Psoas muscle (tissue), 8 donors: ENCODE measurements around the gene VWA2. TPM values are rescaled to one million over a fixed set of nuclear protein-coding genes. Genes with fewer than 3 reads are reported as not detected.
A peak's percentile ranks its signal among the peaks of the same experiment; 100 is the strongest.

Source experiments
- ATAC-seq, 4 donors: fragments of 200-7000 bp; cut with Tn5 transposase; one replicate each; pipeline ENCODE4 v1.9.1; 2020; ENCODE audit warnings: moderate library complexity in 3 of 4, mild to moderate bottlenecking in 2 of 4
- DNase-seq, 2 donors: peaks; one replicate each; pipeline ENCODE4 v3.0.0-alpha.2; 2020
- H3K27ac ChIP-seq: fragments of 200-600 bp; one replicate; pipeline ENCODE4 v1.8.0; 2022
- H3K27me3 ChIP-seq, 3 donors: fragments of 200-600 bp in 1 of 3; one replicate each; pipeline versions ENCODE4 v1.6.1 to v1.8.0; 2013 to 2022; ENCODE audit warnings: low read length in 2 of 3, mild to moderate bottlenecking in 2 of 3, moderate library complexity in 1 of 3; ENCODE audit not compliant: insufficient read depth in 3 of 3
- H3K36me3 ChIP-seq, 2 donors: fragments of 200-600 bp in 1 of 2; one replicate each; pipeline versions ENCODE4 v1.6.1 to v1.8.0; 2013 to 2022; ENCODE audit warnings: low read depth in 1 of 2, mild to moderate bottlenecking in 1 of 2, moderate library complexity in 1 of 2; ENCODE audit not compliant: insufficient read depth in 1 of 2
- H3K4me1 ChIP-seq: fragments of 200-600 bp; one replicate; pipeline ENCODE4 v1.8.0; 2022
- H3K4me3 ChIP-seq: fragments of 200-600 bp; one replicate; pipeline ENCODE4 v1.8.0; 2022; ENCODE audit warnings: mild to moderate bottlenecking
- H3K9me3 ChIP-seq: fragments of 200-600 bp; one replicate; pipeline ENCODE4 v1.8.0; 2022
- CTCF ChIP-seq: fragments of 200-600 bp; IDR thresholded peaks from one replicate; pipeline ENCODE4 v1.8.0; 2022; ENCODE audit warnings: antibody characterized with exemption
- WGBS, 3 donors: extraction: QIAGEN DNeasy Blood & Tissue Kit; methylation state at CpG; one replicate each; pipeline versions ENCODE4 v1.1.6 to v1.1.7; 2013; 5-methylcytosine and 5-hydroxymethylcytosine counted together
- intact Hi-C, 2 donors: fragments of 100-400 bp; cut with DNase I; formaldehyde crosslinking; loops; one replicate each; pipeline versions ENCODE4 v1.11.0 to v1.14.2; 2022
- polyA plus RNA-seq, 3 donors: library from polyadenylated mRNA; stranded (reverse); fragments of 200-250 nt; gene quantifications; one replicate each; pipeline ENCODE4 v1.2.3, GENCODE V29; 2013
- total RNA-seq, 4 donors: library from RNA; stranded (reverse); fragmentation: NEBNext Ultra II Directional in 2 of 4; extraction: Animal tissue kit (Norgen Biotek cat#: 25700) in 2 of 4; gene quantifications; one replicate each; pipeline versions ENCODE4 v1.2.1 to v1.2.4, GENCODE V29; 2021 to 2023
- donor health status: healthy with polysubstance abuse.
- donor health status: DM: no; HTN: no; CAD: no; lungs with moderate emphysema.
- donor health status: Bipolar disorder and iron deficiency.
- donor health status: healthy.
- donor health status: DM: yes; HTN: yes; CAD: no.
- donor health status: DM: no; HTN: no; CAD: no.
- donor health status: DM: no; HTN: no; CAD: no.
- donor health status: DM: yes; HTN: yes; CAD: no.

The VWA2 gene
- total and polyA plus RNA-seq, 7 donors = not detected

DNA sequence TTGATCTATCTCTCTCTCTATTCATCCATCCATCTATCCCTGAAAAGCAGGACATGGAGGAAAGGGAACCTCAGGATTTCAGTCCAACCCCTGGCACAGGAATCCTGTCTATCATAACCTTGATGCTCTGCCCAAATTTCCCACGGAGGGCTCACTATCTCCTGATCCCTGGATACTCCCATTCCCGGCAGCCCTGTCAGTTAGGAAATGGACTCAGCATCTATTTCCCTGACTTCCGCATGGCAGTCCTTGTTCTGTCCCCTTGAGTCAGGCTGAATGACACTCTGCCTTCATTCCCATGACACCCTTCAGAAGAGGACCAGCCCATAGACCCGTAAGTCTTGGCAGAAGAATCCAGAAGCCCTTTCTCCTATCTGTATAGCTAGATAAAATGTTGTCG, 77.7 kb downstream of the VWA2 start:
- TF ChIP-seq CTCF = no peak
- Histone ChIP-seq H3K4me1 (no peaks in the 10 kb centered on the region), H3K36me3 (no peaks in the 10 kb centered on the region), H3K9me3 (no peaks in the 10 kb centered on the region), H3K4me3 (no peak overlapping the region), H3K27me3 (no peaks in the 10 kb centered on the region), H3K27ac (no peak overlapping the region)
- DNase-seq = no peak
- no peak for ATAC-seq
- 68 to 80% (median 71%) methylated on average over 5 of the region's 5 CpGs for WGBS, 3 donors
- intact Hi-C loops = no loop called here

GRCh38 chr10:114319406-114320248, 80.6 kb downstream of the VWA2 start:
- intact Hi-C loops = no loop called here
- 91% methylated on average over 18 of the region's 18 CpGs for WGBS, 3 donors
- Histone ChIP-seq H3K36me3 (no peaks in the 10 kb centered on the region), H3K4me3 (no peak overlapping the region), H3K27ac (no peak overlapping the region), H3K27me3 (no peaks in the 10 kb centered on the region), H3K9me3 (no peaks in the 10 kb centered on the region), H3K4me1 (no peaks in the 10 kb centered on the region)
- DNase-seq = no peak
- no peak for TF ChIP-seq CTCF
- no peak for ATAC-seq

GRCh38 chr10:114320249-114321116, 81.4 kb downstream of the VWA2 start:
- peak in 1 of 4 donors; percentile 35 for ATAC-seq

DNA sequence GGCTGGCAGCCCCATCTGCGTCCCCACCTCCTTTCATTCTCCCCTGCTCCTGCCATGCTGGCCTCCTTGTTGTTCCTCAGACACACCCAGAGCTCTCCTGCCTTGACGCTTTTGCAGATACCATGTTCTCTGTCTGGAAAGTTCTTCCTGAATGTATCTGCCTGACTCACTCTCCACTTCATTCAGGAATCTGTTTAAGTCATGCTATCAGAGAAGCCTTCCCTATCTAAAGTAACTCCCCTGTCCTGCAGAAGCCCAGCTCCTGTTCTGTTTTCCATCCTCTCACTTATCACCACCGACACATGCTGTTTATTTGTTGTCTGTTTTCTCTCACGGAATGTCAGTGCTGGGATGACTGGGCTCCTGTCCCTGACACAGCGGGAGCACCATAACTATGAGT, 83.3 kb downstream of the VWA2 start:
- no peak overlapping the region for H3K4me3 ChIP-seq
- intact Hi-C loops = no loop called here
- H3K27ac ChIP-seq = no peak overlapping the region
- no peaks in the 10 kb centered on the region for H3K9me3 ChIP-seq
- ATAC-seq (no peak), DNase-seq (no peak)
- no peak for TF ChIP-seq CTCF
- 90 to 94% (median 93%) methylated on average over 5 of the region's 5 CpGs for WGBS, 3 donors
- no peaks in the 10 kb centered on the region for H3K27me3 ChIP-seq
- no peaks in the 10 kb centered on the region for H3K36me3 ChIP-seq
- no peaks in the 10 kb centered on the region for H3K4me1 ChIP-seq

More at GRCh38 chr10:114320249-114321116, 81.4 kb downstream of the VWA2 start:
- Histone ChIP-seq H3K36me3 (no peaks in the 10 kb centered on the region), H3K27ac (no peak overlapping the region), H3K27me3 (no peaks in the 10 kb centered on the region), H3K4me1 (no peaks in the 10 kb centered on the region), H3K4me3 (no peak overlapping the region), H3K9me3 (no peaks in the 10 kb centered on the region)
- WGBS, 3 donors = 76 to 86% (median 76%) methylated on average over 23 of the region's 23 CpGs
- intact Hi-C loops = no loop called here
- TF ChIP-seq CTCF = no peak
- DNase-seq = no peak
